ENCODE measurements around the gene STK24.
"Not testable (repeated sequence)": the region's sequence is repeated elsewhere in the genome, so short reads cannot be mapped to it uniquely, and the experiment has no call there.

Gene STK24

DNA sequence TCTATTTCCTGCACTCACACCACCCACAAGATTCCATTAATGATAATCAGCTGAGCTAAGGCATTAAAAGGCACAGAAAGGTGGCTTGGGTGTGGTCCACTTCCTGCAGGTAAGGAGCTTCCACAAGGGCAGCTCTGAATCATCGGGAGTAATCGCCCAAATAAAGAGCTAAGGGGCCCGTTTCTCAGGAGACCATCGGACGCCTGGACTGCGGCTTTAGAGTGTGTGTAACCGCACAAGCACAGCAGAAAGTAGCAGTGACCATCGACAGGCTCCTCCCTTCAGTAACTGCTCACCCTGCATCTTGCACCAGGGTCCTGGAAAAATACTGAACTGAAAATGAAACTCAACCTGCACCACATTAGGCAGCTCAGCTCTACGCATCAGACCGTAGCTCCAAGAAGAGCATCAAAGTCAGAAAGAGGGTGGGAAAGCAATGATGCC is 6.0 kb downstream of the STK24 start:
- H3K27ac ChIP-seq = no peak overlapping the region
- TF ChIP-seq, protein P1, sequence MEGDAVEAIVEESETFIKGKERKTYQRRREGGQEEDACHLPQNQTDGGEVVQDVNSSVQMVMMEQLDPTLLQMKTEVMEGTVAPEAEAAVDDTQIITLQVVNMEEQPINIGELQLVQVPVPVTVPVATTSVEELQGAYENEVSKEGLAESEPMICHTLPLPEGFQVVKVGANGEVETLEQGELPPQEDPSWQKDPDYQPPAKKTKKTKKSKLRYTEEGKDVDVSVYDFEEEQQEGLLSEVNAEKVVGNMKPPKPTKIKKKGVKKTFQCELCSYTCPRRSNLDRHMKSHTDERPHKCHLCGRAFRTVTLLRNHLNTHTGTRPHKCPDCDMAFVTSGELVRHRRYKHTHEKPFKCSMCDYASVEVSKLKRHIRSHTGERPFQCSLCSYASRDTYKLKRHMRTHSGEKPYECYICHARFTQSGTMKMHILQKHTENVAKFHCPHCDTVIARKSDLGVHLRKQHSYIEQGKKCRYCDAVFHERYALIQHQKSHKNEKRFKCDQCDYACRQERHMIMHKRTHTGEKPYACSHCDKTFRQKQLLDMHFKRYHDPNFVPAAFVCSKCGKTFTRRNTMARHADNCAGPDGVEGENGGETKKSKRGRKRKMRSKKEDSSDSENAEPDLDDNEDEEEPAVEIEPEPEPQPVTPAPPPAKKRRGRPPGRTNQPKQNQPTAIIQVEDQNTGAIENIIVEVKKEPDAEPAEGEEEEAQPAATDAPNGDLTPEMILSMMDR (IDR thresholded peaks at IDR 0.05) = no peak
- TF ChIP-seq ZFX (IDR thresholded peaks at IDR 0.05; ENCODE audit: borderline replicate concordance) = no peak

DNA sequence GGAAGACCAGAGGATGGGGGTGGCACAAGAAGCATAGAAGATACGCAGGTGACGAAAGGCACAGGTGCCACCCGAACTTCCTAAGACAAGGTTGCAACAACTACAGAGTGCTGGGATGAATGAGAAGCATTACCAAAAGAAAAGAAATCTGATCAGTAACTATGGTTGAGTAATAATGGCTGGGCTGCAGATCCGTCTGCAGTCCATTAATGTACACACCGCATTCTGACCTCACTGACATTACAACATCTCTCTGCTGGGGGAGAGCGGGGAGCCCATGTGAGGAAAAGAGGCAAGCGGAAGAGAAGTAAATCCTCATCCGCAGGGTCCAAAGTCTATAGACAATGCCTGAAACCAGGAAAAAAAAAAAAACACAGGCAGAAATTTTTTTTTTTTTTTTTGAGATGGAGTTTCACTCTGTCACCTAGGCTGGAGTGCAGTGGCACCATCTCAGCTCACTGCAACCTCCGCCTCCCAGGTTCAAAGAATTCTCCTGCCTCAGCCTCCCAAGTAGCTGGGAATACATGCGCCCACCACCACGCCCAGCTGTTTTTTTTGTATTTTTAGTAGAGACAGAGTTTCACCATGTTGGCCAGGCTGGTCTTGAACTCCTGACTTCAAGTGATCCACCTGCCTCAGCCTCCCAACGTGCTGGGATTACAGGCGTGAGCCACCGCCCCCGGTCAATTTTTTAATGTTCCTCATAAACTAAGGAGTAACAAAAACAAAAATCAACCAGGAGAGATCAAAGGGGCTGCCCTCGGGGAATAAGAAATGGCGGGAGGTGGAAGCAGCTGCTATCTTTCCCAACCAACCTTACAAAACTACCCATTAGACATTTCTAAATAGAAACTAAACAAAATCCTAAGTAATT is 7.2 kb downstream of the STK24 start:
- H3K27ac ChIP-seq = not testable (repeated sequence)

DNA sequence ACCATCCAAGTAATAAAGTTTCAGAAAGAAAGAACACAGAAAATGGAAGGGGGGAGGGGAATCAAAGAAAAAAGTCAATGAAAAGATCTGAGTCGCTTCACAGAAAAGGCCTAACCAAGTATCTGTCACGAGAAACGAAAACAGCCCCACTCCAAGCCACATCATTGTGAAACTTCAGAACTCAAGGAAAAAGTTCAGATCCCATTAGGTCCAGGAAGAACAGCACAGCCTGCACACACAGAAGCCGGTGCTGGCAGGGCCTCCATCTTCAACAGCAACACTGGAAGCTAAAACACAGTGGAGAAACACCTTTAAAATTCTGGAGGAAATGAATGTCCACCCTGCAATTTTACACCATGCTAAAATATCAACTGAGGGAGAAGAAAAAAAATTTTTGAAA is 8.0 kb downstream of the STK24 start:
- H3K27ac ChIP-seq = no peak overlapping the region

DNA sequence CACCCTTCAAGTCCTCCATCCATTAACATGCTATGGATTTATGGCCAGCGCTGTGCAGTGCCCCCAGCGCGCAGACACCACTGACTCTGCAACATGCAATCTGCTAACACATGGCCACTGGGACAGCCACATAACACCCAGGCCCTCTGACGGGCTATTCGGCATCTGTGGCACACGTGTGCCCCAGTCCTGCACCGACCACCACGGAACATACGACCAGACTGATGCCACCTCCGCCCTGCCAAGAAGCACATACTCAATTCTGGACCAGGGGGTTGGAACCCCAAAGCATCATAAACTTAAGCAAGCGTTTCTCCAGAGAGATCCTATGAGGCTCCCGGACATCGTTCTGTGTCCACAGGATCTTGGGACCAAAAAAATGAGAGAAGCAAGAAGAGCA is 9.8 kb downstream of the STK24 start:
- H3K27ac ChIP-seq = no peak overlapping the region
- TF ChIP-seq, protein P1 (IDR thresholded peaks at IDR 0.05) = no peak

More for the DNA sequence above, 8.0 kb downstream of the STK24 start:
- TF ChIP-seq, protein P1 (IDR thresholded peaks at IDR 0.05) = no peak
- TF ChIP-seq ZFX (IDR thresholded peaks at IDR 0.05; ENCODE audit: borderline replicate concordance) = no peak

DNA sequence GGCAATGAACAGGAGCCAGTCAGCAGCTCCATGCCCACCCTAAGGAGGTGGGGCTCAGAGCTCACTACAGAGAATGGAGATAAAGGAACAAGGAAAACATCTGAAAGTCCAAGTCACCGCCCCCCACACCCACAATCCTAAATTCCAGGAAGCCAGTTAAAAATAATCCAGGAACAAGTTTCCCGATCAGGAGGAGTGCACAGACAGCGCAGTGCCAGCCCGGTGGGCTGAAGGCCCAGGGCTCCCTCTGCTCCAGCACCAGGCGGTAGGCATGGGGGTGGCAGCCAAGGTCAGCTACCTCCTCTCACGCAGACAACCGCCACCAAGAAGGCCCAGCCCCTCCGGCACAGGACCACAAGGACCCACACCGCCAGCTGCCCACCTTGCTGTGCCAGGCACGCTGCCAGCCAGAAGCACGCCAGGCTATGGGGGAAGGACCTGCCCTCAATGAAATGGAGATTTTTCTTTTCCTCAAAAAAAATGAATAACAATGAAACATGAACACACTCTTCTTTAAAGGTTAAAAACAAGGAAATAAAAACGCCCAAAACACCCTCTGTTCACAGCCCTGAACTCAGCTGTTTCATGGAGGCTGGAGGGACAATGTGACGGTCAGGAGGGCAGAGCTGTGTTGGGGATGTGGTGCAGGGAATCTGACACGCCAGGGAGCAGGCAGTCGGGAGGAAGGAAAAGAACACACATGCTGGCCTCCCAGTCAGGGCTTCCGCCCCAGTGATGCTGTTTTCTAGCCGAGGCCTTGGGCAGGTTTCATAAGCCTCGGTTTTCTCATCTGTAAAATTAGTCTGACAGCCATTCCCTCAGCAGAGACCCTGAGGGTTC is 11.0 kb downstream of the STK24 start:
- no peak for TF ChIP-seq ZFX (IDR thresholded peaks at IDR 0.05; ENCODE audit: borderline replicate concordance)
- TF ChIP-seq, protein P1 (IDR thresholded peaks at IDR 0.05) = no peak
- H3K27ac ChIP-seq = no peak overlapping the region

DNA sequence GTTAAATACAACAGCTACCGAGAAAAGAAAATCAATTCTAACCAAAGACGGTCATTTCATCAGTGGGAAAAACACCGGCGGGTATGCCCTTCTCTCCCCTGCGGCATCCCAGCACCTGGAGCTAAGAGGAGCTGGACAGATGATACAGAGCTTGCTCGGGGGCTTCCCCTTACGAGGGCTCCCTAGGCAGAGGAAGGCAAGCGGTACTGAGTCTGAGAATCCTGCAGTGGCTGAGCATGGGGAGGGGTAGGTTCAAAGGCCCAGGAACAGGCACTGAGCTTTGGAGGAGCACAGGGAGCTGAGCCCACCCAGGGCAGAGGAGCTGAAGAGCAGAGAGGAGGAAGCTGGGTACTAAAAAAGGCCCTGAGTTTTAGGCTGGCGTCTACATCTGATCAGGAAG is 12.7 kb downstream of the STK24 start:
- no peak overlapping the region for H3K27ac ChIP-seq
- TF ChIP-seq ZFX (IDR thresholded peaks at IDR 0.05; ENCODE audit: borderline replicate concordance) = no peak
- TF ChIP-seq, protein P1 (IDR thresholded peaks at IDR 0.05) = no peak

DNA sequence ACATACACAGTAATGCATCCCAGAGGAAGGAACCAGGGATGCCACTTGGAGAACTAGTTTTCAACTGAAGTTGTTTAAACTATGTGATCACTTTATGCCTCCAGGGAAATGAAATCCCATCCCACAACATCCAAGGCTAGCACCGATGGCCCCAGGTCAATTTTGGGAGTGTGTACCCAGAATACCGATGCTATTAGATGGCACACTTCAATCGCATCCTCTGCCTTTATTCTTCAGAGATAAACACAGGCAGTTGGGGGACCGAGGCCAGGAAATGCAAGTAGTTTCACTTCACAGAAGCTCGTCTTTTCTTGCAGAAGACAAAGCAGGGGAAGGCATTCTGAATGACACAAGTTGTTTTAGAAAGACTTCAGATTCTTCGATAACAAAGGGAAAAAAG is 13.8 kb downstream of the STK24 start:
- no peak for TF ChIP-seq ZFX (IDR thresholded peaks at IDR 0.05; ENCODE audit: borderline replicate concordance)
- TF ChIP-seq, protein P1 (IDR thresholded peaks at IDR 0.05) = no peak
- H3K27ac ChIP-seq = no peak overlapping the region
